Panc1 (cell line): Measurements from ENCODE around the gene PPM1K. TPM values are rescaled to one million over a fixed set of nuclear protein-coding genes. Genes with fewer than 3 reads are reported as not detected.

Experiments
- ATAC-seq: fragments of 200-7000 bp; cut with Tn5 transposase; 2 replicates; pipeline ENCODE4 v1.9.1; 2020; ENCODE audit warnings: mild to moderate bottlenecking, moderate library complexity
- BruUV-seq: library from RNA; stranded (reverse); fragments of 400-500 nt; replicated peaks from 2 replicates; lab custom pipeline; 2021; lab: Mats Ljungman, UMichigan
- CTCF ChIA-PET: fragments of 300-600 bp; sonication (Branson Sonifier 250); formaldehyde crosslinking; loops from one replicate; lab custom pipeline; 2022; ENCODE audit warnings: antibody characterized with exemption; lab: Charles Lee
- POLR2A ChIA-PET: fragments of 300-600 bp; sonication (Branson Sonifier 250); formaldehyde crosslinking; loops from one replicate; lab custom pipeline; 2022; ENCODE audit warnings: antibody characterized with exemption; lab: Charles Lee
- DNase-seq: peaks from one replicate; pipeline ENCODE4 v3.0.0-alpha.2; 2010; ENCODE audit warnings: low read depth, low spot score
- H3K27ac ChIP-seq: 2 replicates; pipeline ENCODE4 v1.5.1; 2011; ENCODE audit warnings: mild to moderate bottlenecking, low read length, inconsistent platforms
- H3K27me3 ChIP-seq: fragments of 200-500 bp; sonication (Bioruptor generic); 2 replicates; pipeline ENCODE4 v1.6.0; 2014; ENCODE audit warnings: low read length, inconsistent platforms; ENCODE audit not compliant: control insufficient read depth, insufficient read depth
- H3K36me3 ChIP-seq: fragments of 200-500 bp; sonication (Bioruptor generic); 2 replicates; pipeline ENCODE4 v1.5.1; 2014; ENCODE audit warnings: inconsistent platforms, mild to moderate bottlenecking, low read length, moderate library complexity; ENCODE audit not compliant: control insufficient read depth, insufficient read depth
- H3K4me1 ChIP-seq: 2 replicates; pipeline ENCODE4 v1.5.1; 2011; ENCODE audit warnings: inconsistent platforms, mild to moderate bottlenecking, low read length, moderate library complexity; ENCODE audit not compliant: control insufficient read depth, insufficient read depth
- H3K4me3 ChIP-seq, 2 experiments: 2 replicates each; pipeline ENCODE4 v1.5.1; 2011 to 2012; ENCODE audit warnings: low read depth in 2 of 2, low read length in 2 of 2, mild to moderate bottlenecking in 2 of 2, inconsistent platforms in 1 of 2, moderate library complexity in 1 of 2
- H3K9me3 ChIP-seq: fragments of 200-500 bp; sonication (Bioruptor generic); 2 replicates; pipeline ENCODE4 v1.5.1; 2014; ENCODE audit warnings: low read depth, mild to moderate bottlenecking, inconsistent platforms, low read length, moderate library complexity; ENCODE audit not compliant: control insufficient read depth, insufficient read depth
- CTCF ChIP-seq: fragments of 450-650 bp; IDR thresholded peaks from 2 replicates; pipeline ENCODE4 v1.5.1; 2017; ENCODE audit warnings: mild to moderate bottlenecking
- POLR2AphosphoS5 ChIP-seq: IDR thresholded peaks from 2 replicates; pipeline ENCODE4 v1.6.1; 2012; ENCODE audit warnings: mild to moderate bottlenecking, low read depth, low read length, moderate library complexity
- REST ChIP-seq, 2 experiments: IDR thresholded peaks; 2 replicates each; pipeline ENCODE4 v1.6.1; 2011 to 2012; ENCODE audit warnings: low read depth in 2 of 2, control low read depth in 1 of 2, low read length in 1 of 2, mild to moderate bottlenecking in 1 of 2, moderate library complexity in 1 of 2; ENCODE audit not compliant: insufficient read depth in 1 of 2
- SIN3A ChIP-seq: IDR thresholded peaks from 2 replicates; pipeline ENCODE4 v1.6.1; 2012; ENCODE audit warnings: low read depth, mild to moderate bottlenecking, low read length, moderate library complexity, borderline replicate concordance; ENCODE audit not compliant: insufficient read depth
- TCF7L2 ChIP-seq: IDR thresholded peaks from 2 replicates; pipeline ENCODE4 v1.6.1; 2011; ENCODE audit warnings: mild to moderate bottlenecking, low read depth, low read length, inconsistent platforms
- in situ Hi-C: cut with HindIII; loops from 2 replicates; pipeline ENCODE4 v1.10.0; 2016; ENCODE audit warnings: low sequenced_read_pairs, low pct_unique_long_range_greater_than_20kb
- intact Hi-C: fragments of 100-400 bp; cut with micrococcal nuclease; formaldehyde crosslinking; loops from one replicate; pipeline ENCODE4 v1.10.0; 2022; ENCODE audit not compliant: unreplicated experiment
- total RNA-seq: library from RNA; stranded (reverse); gene quantifications from one replicate; pipeline ENCODE4 v1.2.1, GENCODE V29; 2021; ENCODE audit not compliant: unreplicated experiment

The PPM1K gene
- total RNA-seq, 1 experiment from 2014 or later: 2.1 TPM

DNA sequence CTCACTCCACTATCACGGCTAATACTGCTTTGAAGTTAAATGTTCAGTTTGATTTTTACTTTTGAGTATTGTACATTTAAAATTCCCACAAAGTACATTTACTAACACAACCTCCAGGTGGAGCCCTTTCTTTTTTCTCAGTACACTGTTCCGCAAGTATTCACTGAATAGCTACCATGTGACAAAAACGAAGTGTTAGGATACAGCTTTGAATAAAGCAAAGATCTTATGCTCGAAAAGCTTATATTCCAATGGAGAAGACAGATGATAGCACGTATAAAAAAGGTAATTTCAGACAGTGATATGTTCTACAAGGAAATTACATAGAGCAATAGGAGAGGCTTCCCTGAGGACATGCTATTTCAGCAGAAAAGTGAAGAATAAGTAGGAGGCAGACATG is 65.3 kb downstream of the PPM1K start:
- ATAC-seq (peak; percentile 78), DNase-seq (peak; percentile 28)
- POLR2A ChIA-PET: interaction anchor here (0.6 kb wide), 1 partner anchor 297 kb away, joined by 3 read pairs; no protein-coding TSS in a partner anchor
- no peaks in the 10 kb centered on the region for H3K4me1 ChIP-seq
- in situ Hi-C loops (no loop called here), intact Hi-C loops (loop anchor here (1.0 to 5.0 kb wide), 3 partner anchors 148 to 296 kb away; partner anchors contain the start of gene HERC5)
- no peaks in the 10 kb centered on the region for H3K9me3 ChIP-seq
- no peaks in the 10 kb centered on the region for H3K27me3 ChIP-seq
- CTCF ChIA-PET: interaction anchor here (0.5 to 1.0 kb wide), 9 partner anchors 8 to 366 kb away, joined by 3 to 8 read pairs (median 4); partner anchors contain the start of genes PPM1K and PYURF
- TF ChIP-seq CTCF: peak; percentile 54; the same call in 1 of the 2 replicates
- no peak for TF ChIP-seq TCF7L2
- BruUV-seq: no TSS peak
- no peaks in the 10 kb centered on the region for H3K36me3 ChIP-seq
- H3K4me3 ChIP-seq: no peak overlapping the region
- no peak overlapping the region for H3K27ac ChIP-seq

DNA sequence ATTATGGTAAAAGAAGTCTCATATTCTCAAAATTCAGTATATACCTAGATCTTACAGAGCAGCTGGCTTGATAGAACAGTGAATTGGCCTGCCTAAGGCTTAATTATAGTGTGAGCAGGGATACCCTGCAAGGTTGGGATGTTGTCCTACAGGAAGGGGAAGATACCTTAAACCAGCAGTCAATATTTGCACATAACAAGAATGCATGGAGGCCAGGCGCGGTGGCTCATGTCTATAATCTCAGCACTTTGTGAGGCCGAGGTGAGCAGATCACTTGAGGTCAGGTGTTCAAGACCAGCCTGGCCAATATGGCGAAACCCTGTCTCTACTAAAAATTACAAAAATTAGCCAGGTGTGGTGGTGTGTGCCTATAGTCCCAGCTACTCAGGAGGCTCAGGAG is 67.2 kb downstream of the PPM1K start:
- ATAC-seq (no peak), DNase-seq (no peak)
- H3K9me3 ChIP-seq: no peaks in the 10 kb centered on the region
- no peaks in the 10 kb centered on the region for H3K4me1 ChIP-seq
- H3K27ac ChIP-seq: no peak overlapping the region
- ChIA-PET CTCF (no interaction called here), POLR2A (no interaction called here)
- intact Hi-C loops (loop anchor here (5.0 kb wide), 1 partner anchor 150 kb away; no protein-coding TSS in a partner anchor), in situ Hi-C loops (no loop called here)
- BruUV-seq: no TSS peak
- H3K4me3 ChIP-seq: no peak overlapping the region
- no peaks in the 10 kb centered on the region; the same call in 1 of the 2 replicates for H3K27me3 ChIP-seq
- no peak for TF ChIP-seq REST (IDR thresholded peaks at IDR 0.05; ENCODE audit: insufficient read depth in 1 of 2, low read depth in 2 of 2, low read length in 1 of 2)
- TF ChIP-seq SIN3A: no peak
- no peak for TF ChIP-seq CTCF
- TF ChIP-seq TCF7L2: no peak
- no peak for TF ChIP-seq POLR2AphosphoS5
- H3K36me3 ChIP-seq: no peaks in the 10 kb centered on the region
